ENCODE results near the gene NLK. TPM values are rescaled to one million over a fixed set of nuclear protein-coding genes. Genes with fewer than 3 reads are reported as not detected.
"Not testable (repeated sequence)": the region's sequence is repeated elsewhere in the genome, so short reads cannot be mapped to it uniquely, and the experiment has no call there.

Gene NLK
- total RNA-seq, 1 experiment from 2014 or later, result 17.2 TPM

DNA sequence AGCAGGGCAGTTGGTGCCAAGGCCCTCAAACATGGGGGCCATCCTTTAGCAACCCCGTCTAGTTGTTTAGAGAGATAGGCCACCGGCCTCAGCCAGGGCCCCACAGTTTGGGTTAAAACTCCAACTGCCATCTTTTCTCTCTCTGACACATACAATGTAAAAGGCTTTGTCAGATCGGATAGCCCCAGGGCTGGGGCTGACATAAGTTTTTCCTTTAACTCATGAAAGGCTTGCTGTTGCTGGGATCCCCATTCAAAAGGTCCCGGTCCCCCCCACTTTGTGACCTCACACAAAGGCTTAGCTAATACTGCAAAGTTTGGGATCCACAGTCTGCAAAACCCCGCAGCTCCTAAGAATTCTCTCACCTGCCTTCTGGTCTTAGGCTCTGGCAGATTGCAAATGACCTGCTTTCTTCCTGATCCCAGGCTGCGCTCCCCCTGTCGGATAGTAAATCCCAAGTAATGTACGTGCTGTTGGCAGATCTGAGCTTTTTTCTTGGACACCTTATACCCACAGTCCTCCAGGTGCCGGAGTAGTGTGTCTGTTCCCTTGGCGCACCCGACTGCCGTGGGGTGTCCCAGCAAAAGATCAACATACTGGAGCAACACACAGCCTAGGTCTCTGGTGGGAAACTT is 192.7 kb downstream of the NLK start:
- in situ Hi-C loops (cut with HindIII; ENCODE audit: low sequenced_read_pairs); DNase-seq (ENCODE audit: low spot score): not testable (repeated sequence)

DNA sequence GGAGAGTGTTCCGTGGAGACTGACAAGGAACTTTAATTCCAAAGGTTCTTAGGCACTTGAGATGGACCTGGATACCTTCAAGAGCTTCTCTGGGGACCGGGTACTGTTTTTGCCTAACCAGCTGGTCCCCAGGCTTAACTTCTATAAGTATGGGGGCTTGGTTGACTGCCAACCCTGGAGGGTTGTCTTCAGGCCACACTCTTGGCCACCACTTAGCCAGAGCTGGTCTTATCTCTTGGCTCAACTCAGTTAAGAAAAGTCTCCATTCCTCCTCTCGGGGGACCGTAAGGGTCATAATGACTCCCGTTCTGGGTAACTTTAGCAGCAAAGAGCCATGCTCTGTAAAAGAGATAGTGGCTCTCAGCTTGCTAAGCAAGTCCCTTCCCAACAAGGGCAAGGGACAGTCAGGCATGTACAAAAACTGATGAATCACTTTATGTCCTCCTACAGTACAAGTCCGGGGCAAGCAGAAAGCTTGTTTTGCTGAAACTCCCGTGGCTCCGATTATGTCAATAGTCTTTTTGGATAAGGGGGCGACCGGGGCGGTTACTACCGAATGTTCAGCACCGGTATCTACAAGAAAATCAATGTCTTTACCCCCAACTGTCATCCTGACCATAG is 193.7 kb downstream of the NLK start:
- not testable (repeated sequence) for DNase-seq (ENCODE audit: low spot score)

DNA sequence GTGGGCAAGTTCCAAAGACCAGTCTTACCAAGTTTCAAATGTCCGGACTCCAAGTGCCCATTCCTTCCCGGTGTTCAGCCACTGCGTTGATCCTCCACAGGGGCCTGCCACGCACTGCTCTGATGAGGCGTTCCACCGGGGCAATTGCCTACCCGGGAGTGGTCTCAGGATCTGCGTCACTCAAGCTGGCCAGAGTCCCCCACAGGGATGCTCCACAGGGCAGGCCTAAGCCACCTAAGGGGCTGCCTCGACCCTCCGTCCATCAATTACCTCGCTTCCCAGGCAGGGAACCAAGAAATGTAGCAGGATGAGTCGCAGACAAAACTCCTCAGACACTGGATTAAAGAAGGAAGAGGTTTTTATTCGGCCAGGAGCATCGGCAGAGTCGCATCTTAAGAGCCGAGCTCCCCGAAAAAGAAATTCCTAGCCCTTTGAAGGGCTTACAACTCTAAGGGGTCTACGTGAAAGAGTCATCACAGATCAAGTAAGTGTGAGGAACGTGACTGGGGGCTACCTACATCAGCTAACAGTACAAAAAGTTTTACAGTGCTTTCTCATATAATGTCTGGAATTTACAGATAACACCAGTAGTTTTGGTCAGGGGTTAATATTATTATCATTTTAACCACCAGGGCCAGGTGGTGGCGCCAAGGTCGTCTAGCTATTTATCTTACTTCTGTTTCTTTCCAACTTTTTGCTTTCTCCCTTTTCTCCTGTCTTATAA is 196.2 kb downstream of the NLK start:
- DNase-seq (ENCODE audit: low spot score); in situ Hi-C loops (cut with HindIII; ENCODE audit: low sequenced_read_pairs): not testable (repeated sequence)

More for the DNA sequence above, 193.7 kb downstream of the NLK start:
- in situ Hi-C loops (cut with HindIII; ENCODE audit: low sequenced_read_pairs), result not testable (repeated sequence)

DNA sequence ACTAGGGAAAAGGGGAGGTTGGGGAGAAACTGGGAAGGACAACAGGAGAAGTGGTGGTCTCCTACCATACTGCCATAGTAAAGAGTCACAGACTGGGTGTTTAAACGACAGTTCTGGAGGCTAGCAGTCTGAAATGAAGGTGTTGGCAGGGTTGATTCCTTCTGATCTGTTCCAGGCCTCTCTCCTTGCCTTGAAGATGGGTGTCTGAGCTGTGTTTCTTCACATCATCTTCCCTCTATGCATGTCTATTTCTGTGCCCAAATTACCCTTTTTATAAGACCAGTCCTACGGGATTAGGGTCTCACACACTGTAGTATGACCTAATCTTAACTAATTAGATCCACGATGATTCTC is 196.8 kb downstream of the NLK start:
- in situ Hi-C loops (cut with HindIII; ENCODE audit: low sequenced_read_pairs), result no loop called here
- no peak for DNase-seq (ENCODE audit: low spot score)

DNA sequence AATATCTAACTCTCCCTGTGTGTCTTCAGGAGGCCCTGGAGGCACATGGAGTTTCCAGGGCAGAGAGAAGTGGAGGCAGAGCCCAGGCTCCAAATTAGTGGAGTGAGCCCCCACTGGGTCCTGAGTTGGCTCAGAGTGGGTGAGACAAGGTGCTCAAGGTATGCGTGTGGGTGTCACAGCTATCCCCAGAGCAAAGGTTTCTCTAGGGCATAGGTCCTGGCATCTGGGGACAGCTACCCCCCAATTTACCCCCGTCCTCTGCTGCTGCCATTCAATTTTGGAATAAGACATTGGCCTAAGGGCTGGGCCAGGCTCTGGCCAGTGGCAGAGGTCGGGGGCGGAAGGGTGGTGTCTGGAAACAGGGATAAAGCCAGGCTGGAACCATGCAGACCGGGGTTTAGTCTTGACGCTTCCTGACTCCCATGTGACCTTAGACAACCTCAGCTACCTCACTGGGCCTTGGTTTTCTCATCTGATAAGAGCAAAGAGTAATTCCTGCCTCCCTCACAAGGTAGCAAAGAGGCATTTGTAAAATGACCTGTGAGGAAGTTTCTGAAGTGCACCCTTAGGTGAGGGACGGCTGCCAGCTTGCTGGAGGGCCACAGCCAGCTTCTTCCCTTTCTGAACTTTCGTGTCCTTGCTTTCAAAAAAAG is 198.3 kb downstream of the NLK start:
- in situ Hi-C loops (cut with HindIII; ENCODE audit: low sequenced_read_pairs), result no loop called here
- no peak for DNase-seq (ENCODE audit: low spot score)

DNA sequence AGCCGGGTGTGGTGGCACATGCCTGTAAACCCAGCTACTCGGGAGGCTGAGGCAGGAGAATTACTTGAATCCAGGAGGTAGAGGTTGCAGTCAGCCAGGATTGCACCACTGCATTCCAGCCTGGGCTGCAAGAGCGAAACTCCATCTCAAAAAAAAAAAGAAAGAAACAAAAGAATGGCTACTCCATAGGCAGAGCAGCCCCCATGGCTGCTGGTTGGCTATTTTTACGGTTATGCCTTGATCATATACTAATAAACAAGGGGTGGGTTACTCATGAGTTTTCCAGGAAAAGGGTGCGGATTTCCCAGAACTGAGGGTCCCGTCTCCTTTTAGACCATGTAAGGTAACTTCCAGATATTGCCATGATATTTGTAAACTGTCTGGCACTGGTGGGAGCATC is 200.3 kb downstream of the NLK start:
- no peak for DNase-seq (ENCODE audit: low spot score)
- in situ Hi-C loops (cut with HindIII; ENCODE audit: low sequenced_read_pairs), result no loop called here

DNA sequence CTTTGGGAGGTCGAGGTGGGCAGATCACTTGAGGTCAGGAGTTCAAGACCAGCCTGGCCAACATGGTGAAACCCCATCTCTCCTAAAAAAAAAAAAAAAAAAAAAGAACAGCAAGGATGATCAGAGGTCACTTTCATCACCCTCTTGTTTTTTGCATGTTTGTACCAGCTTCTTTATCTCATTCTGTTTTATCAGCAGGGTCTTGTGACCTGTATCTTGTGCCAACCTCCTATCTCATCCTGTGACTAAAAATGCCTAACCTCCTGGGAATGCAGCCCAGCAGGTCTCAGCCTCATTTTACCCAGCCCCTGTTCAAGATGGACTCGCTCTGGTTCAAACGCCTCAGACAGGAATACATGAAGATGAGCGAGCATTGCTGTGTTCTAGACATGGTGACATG is 200.8 kb downstream of the NLK start:
- DNase-seq (ENCODE audit: low spot score); in situ Hi-C loops (cut with HindIII; ENCODE audit: low sequenced_read_pairs): not testable (repeated sequence)

DNA sequence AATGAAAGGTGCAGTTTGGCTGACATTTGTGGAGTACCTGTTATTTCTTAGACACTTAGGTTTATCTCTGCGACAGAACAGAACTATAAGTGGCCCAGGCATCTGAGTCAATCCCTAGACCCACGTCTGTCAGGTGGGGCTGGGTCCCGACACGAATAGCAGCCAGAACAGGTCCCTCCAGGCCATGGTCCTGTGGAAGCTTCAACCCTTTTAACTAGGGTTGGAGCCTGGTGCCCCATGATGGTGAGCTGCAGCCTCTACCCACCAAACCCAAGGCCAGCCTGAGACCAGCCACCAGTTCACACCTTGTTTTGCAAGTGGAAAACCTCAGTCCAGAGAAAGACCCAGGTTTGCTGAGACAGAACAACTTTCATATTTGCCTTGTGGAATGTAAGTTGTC is 202.0 kb downstream of the NLK start:
- in situ Hi-C loops (cut with HindIII; ENCODE audit: low sequenced_read_pairs), result no loop called here
- no peak for DNase-seq (ENCODE audit: low spot score)

Other genes with a start within 250 kb of the NLK start
- 0.18 and 1.0 TPM in 2 replicates for gene NOS2, start 242.1 kb upstream of the NLK start, total RNA-seq (2014; rRNA removed; shearing (Covaris generic))
- gene LYRM9, start 149.3 kb upstream of the NLK start, total RNA-seq (2014; rRNA removed; shearing (Covaris generic)), result 5.9 and 8.2 TPM in 2 replicates

Measured in G401 (cell line).